Stimulated activated effector memory CD8-positive, alpha-beta T cell treated with anti-CD3 and anti-CD28 coated beads, Interleukin-12 subunit alpha, Interleukin-12 subunit beta, amount 100 ng/mL, for 72 hours (primary cell): ENCODE data around the gene PPM1J.

Experiments
- ATAC-seq: fragments of 150-1000 bp; cut with Tn5 transposase; 2 replicates; pipeline ENCODE4 v1.10.0; 2021
- DNase-seq, 2 donors: peaks; one replicate each; pipeline ENCODE4 v3.0.0; 2021 to 2022; ENCODE audit warnings: low spot score in 2 of 2
- H3K27ac Mint-ChIP-seq: one replicate; pipeline ENCODE4 v1.8.0; 2022; ENCODE audit warnings: mild to moderate bottlenecking, mixed read lengths
- H3K36me3 Mint-ChIP-seq: one replicate; pipeline ENCODE4 v1.8.0; 2022; ENCODE audit warnings: mild to moderate bottlenecking, mixed read lengths
- H3K4me1 Mint-ChIP-seq: one replicate; pipeline ENCODE4 v1.8.0; 2022; ENCODE audit warnings: mixed read lengths
- H3K4me3 Mint-ChIP-seq: one replicate; pipeline ENCODE4 v1.8.0; 2022; ENCODE audit warnings: mild to moderate bottlenecking, mixed read lengths
- H3K9me3 Mint-ChIP-seq: one replicate; pipeline ENCODE4 v1.8.0; 2022; ENCODE audit warnings: mixed read lengths

PPM1J gene

GRCh38 chr1:112713466-112714312 lies 1.4 kb downstream of the PPM1J start:
- Mint-ChIP-seq H3K36me3 (no peaks in the 10 kb centered on the region), H3K4me1 (peaks cover 46% of the 10 kb centered on the region), H3K9me3 (no peaks in the 10 kb centered on the region), H3K27ac (no peak overlapping the region), H3K4me3 (peak overlapping the region; percentile 87)
- peak in 1 of 2 donors; percentile 50 for DNase-seq
- no peak for ATAC-seq

GRCh38 chr1:112712701-112713128 lies 2.4 kb downstream of the PPM1J start:
- Mint-ChIP-seq H3K4me1 (peaks cover 42% of the 10 kb centered on the region), H3K4me3 (no peak overlapping the region), H3K36me3 (no peaks in the 10 kb centered on the region), H3K27ac (no peak overlapping the region), H3K9me3 (no peaks in the 10 kb centered on the region)
- ATAC-seq (no peak), DNase-seq (no peak)

- DNase-seq: no peak
- Mint-ChIP-seq H3K4me1 (peaks cover 41% of the 10 kb centered on the region), H3K4me3 (no peak overlapping the region), H3K9me3 (no peaks in the 10 kb centered on the region), H3K27ac (no peak overlapping the region), H3K36me3 (no peaks in the 10 kb centered on the region)
- no peak for ATAC-seq
Observed at GRCh38 chr1:112712191-112712590, 2.9 kb downstream of the PPM1J start.

- Mint-ChIP-seq H3K4me1 (peaks cover 36% of the 10 kb centered on the region), H3K27ac (no peak overlapping the region), H3K4me3 (no peak overlapping the region), H3K9me3 (no peaks in the 10 kb centered on the region), H3K36me3 (no peaks in the 10 kb centered on the region)
- no peak for DNase-seq
- no peak for ATAC-seq
Observed at GRCh38 chr1:112711670-112712069, 3.5 kb downstream of the PPM1J start.

GRCh38 chr1:112711041-112711440 lies 4.1 kb downstream of the PPM1J start:
- Mint-ChIP-seq H3K4me1 (peaks cover 36% of the 10 kb centered on the region), H3K36me3 (no peaks in the 10 kb centered on the region), H3K27ac (no peak overlapping the region), H3K4me3 (no peak overlapping the region), H3K9me3 (no peaks in the 10 kb centered on the region)
- no peak for ATAC-seq
- no peak for DNase-seq

GRCh38 chr1:112710586-112710985 lies 4.5 kb downstream of the PPM1J start:
- Mint-ChIP-seq H3K9me3 (no peaks in the 10 kb centered on the region), H3K36me3 (no peaks in the 10 kb centered on the region), H3K4me1 (peaks cover 36% of the 10 kb centered on the region), H3K27ac (no peak overlapping the region), H3K4me3 (no peak overlapping the region)
- no peak for ATAC-seq
- DNase-seq: no peak

GRCh38 chr1:112710159-112710558 lies 5.0 kb downstream of the PPM1J start:
- H3K27ac Mint-ChIP-seq: no peak overlapping the region
- ATAC-seq (no peak), DNase-seq (no peak)
- H3K4me1 Mint-ChIP-seq: peaks cover 37% of the 10 kb centered on the region
- H3K9me3 Mint-ChIP-seq: no peaks in the 10 kb centered on the region
- peaks cover 2% of the 10 kb centered on the region for H3K36me3 Mint-ChIP-seq
- no peak overlapping the region for H3K4me3 Mint-ChIP-seq

- H3K4me3 Mint-ChIP-seq: peak overlapping the region; percentile 71
- H3K9me3 Mint-ChIP-seq: no peaks in the 10 kb centered on the region
- H3K27ac Mint-ChIP-seq: no peak overlapping the region
- no peak for DNase-seq
- peaks cover 12% of the 10 kb centered on the region for H3K36me3 Mint-ChIP-seq
- ATAC-seq: no peak
- H3K4me1 Mint-ChIP-seq: peaks cover 47% of the 10 kb centered on the region
Observed at GRCh38 chr1:112708489-112708888, 6.6 kb downstream of the PPM1J start.

- Mint-ChIP-seq H3K4me1 (peaks cover 52% of the 10 kb centered on the region), H3K27ac (no peak overlapping the region), H3K4me3 (peak overlapping the region; percentile 71), H3K9me3 (no peaks in the 10 kb centered on the region), H3K36me3 (peaks cover 16% of the 10 kb centered on the region)
- ATAC-seq: no peak
- DNase-seq: no peak
Observed at GRCh38 chr1:112708002-112708448, 7.1 kb downstream of the PPM1J start.

- no peaks in the 10 kb centered on the region for H3K9me3 Mint-ChIP-seq
- no peak overlapping the region for H3K27ac Mint-ChIP-seq
- ATAC-seq: peak; percentile 71
- peak overlapping the region; percentile 71 for H3K4me3 Mint-ChIP-seq
- peaks cover 23% of the 10 kb centered on the region for H3K36me3 Mint-ChIP-seq
- DNase-seq: peak; percentile 70 to 85
- peaks cover 55% of the 10 kb centered on the region for H3K4me1 Mint-ChIP-seq
Observed at GRCh38 chr1:112707221-112708001, 7.7 kb downstream of the PPM1J start.

GRCh38 chr1:112706505-112707220 lies 8.5 kb downstream of the PPM1J start, which contains the start of gene RHOC:
Gene RHOC, minus strand, starts transcription at chr1:112707127. Its CDS starts 3,328 bp downstream, at chr1:112703799.
- Mint-ChIP-seq H3K4me3 (peak within 1 kb of the TSS; percentile 71), H3K9me3 (no peaks in the 10 kb centered on the region), H3K27ac (no peak within 1 kb of the TSS), H3K36me3 (peaks cover 30% of the 10 kb centered on the region), H3K4me1 (peaks cover 63% of the 10 kb centered on the region)
- ATAC-seq (peak; percentile 75), DNase-seq (no peak)

GRCh38 chr1:112704934-112705627 lies 10.1 kb downstream of the PPM1J start:
- DNase-seq: peak in 1 of 2 donors; percentile 74
- peak overlapping the region; percentile 84 for H3K27ac Mint-ChIP-seq
- peak; percentile 76 for ATAC-seq
- H3K4me3 Mint-ChIP-seq: peak overlapping the region; percentile 71
- peaks cover 78% of the 10 kb centered on the region for H3K4me1 Mint-ChIP-seq
- H3K9me3 Mint-ChIP-seq: no peaks in the 10 kb centered on the region
- peaks cover 41% of the 10 kb centered on the region for H3K36me3 Mint-ChIP-seq

- no peaks in the 10 kb centered on the region for H3K9me3 Mint-ChIP-seq
Observed at GRCh38 chr1:112704391-112704933, 10.7 kb downstream of the PPM1J start.

GRCh38 chr1:112703706-112704105 lies 11.4 kb downstream of the PPM1J start:
- ATAC-seq (no peak), DNase-seq (no peak)
- Mint-ChIP-seq H3K27ac (no peak overlapping the region), H3K4me1 (peaks cover 82% of the 10 kb centered on the region), H3K9me3 (no peaks in the 10 kb centered on the region), H3K4me3 (peak overlapping the region; percentile 71), H3K36me3 (peaks cover 52% of the 10 kb centered on the region)

More at GRCh38 chr1:112704391-112704933, 10.7 kb downstream of the PPM1J start:
- Mint-ChIP-seq H3K4me3 (peak overlapping the region; percentile 71), H3K27ac (peak overlapping the region; percentile 84), H3K36me3 (peaks cover 47% of the 10 kb centered on the region), H3K4me1 (peaks cover 78% of the 10 kb centered on the region)
- DNase-seq (no peak), ATAC-seq (peak; percentile 74)
